ENCODE results near the gene KRTAP10-5. TPM values are rescaled to one million over a fixed set of nuclear protein-coding genes. Genes with fewer than 3 reads are reported as not detected.

KRTAP10-5 gene
- total RNA-seq, 4 donors from 2014 or later: not detected

DNA sequence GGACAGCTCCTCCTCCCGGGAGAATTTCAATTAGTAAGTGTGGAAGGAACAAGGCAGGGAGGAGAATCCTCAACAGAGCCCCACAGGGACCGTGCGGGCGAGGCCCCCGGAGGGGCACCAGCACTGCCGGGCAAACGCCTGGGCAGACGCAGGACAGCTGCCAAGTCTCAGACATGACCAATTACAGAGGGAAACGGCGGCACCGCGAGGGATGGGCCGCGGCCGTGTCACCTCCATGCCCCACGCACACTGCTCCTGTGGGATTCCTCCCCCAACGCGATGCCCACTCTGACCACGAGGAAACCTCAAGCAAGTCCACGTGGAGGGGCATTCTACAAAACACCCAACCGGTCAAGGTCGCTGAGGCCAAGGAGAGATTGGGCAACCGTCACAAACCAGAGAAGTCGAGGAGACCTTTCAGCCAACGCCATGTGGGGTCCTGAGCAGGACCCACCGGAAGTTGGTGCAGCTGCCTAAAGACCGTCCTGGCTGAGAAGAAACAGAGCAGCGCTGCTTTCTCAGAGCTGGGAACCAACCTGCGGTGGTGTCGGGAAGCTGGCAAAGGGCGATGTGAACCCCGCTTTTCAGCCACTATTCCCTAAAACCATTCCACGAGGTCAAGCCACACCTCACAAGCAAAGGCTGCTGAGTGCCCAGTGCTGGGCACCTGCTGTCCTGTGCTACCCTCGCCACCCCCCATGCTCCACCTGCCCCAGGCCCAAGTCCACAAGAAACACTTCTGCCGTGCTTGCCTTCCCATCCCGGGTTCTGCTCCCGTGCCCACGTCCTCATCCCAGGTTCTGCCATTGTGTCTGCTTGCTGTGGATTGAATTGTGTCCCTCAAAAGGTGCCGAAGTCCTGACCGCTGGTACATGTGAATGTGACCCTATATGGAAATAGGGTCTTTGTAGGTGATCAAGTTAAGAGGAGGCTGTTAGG is 8.3 kb downstream of the KRTAP10-5 start:
- no peak for DNase-seq (ENCODE audit: low spot score in 2 of 2)
- 90% methylated on average over 40 of the region's 40 CpGs for WGBS, 2 donors
- Histone ChIP-seq H3K4me3 (no peak overlapping the region), H3K9me3 (peaks cover 0 to 38% (median 0%) of the 10 kb centered on the region in 4 donors), H3K4me1 (no peaks in the 10 kb centered on the region), H3K27me3 (no peaks in the 10 kb centered on the region), H3K36me3 (no peaks in the 10 kb centered on the region), H3K27ac (no peak overlapping the region)
- TF ChIP-seq EP300 (IDR thresholded peaks at IDR 0.05): no peak
- no peak for TF ChIP-seq POLR2A (IDR thresholded peaks at IDR 0.05)
- TF ChIP-seq, protein P1, sequence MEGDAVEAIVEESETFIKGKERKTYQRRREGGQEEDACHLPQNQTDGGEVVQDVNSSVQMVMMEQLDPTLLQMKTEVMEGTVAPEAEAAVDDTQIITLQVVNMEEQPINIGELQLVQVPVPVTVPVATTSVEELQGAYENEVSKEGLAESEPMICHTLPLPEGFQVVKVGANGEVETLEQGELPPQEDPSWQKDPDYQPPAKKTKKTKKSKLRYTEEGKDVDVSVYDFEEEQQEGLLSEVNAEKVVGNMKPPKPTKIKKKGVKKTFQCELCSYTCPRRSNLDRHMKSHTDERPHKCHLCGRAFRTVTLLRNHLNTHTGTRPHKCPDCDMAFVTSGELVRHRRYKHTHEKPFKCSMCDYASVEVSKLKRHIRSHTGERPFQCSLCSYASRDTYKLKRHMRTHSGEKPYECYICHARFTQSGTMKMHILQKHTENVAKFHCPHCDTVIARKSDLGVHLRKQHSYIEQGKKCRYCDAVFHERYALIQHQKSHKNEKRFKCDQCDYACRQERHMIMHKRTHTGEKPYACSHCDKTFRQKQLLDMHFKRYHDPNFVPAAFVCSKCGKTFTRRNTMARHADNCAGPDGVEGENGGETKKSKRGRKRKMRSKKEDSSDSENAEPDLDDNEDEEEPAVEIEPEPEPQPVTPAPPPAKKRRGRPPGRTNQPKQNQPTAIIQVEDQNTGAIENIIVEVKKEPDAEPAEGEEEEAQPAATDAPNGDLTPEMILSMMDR (IDR thresholded peaks at IDR 0.05): no peak

DNA sequence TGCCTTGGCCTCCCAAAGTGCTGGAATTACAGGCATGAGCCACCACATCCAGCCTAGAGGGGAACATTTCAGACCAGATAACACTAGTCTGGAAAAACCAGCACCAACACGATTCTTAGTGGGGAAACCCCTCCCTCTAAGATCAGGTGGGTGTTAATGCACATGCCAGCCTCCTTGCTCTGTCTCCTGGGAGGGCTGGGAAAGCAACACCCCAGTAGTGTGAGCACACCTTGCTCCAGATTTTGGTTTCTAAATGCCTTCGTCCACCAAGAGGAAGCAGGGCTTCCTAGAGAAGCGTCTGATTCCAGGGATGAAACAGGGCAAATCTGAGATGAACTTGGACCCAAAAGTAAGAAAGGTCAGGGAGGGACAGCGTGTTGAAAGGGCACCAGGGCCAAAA is 9.1 kb downstream of the KRTAP10-5 start:
- H3K4me1 ChIP-seq: no peaks in the 10 kb centered on the region
- WGBS, 2 donors: 62 to 86% methylated on average over 3 to 4 of the region's 4 CpGs
- no peak for DNase-seq (ENCODE audit: low spot score in 2 of 2)
- peaks cover 0 to 30% (median 0%) of the 10 kb centered on the region in 4 donors for H3K9me3 ChIP-seq
- H3K4me3 ChIP-seq: no peak overlapping the region
- no peak for TF ChIP-seq EP300 (IDR thresholded peaks at IDR 0.05)
- TF ChIP-seq, protein P1 (IDR thresholded peaks at IDR 0.05): no peak
- TF ChIP-seq POLR2A (IDR thresholded peaks at IDR 0.05): no peak
- no peaks in the 10 kb centered on the region for H3K27me3 ChIP-seq
- H3K27ac ChIP-seq: no peak overlapping the region
- H3K36me3 ChIP-seq: no peaks in the 10 kb centered on the region

DNA sequence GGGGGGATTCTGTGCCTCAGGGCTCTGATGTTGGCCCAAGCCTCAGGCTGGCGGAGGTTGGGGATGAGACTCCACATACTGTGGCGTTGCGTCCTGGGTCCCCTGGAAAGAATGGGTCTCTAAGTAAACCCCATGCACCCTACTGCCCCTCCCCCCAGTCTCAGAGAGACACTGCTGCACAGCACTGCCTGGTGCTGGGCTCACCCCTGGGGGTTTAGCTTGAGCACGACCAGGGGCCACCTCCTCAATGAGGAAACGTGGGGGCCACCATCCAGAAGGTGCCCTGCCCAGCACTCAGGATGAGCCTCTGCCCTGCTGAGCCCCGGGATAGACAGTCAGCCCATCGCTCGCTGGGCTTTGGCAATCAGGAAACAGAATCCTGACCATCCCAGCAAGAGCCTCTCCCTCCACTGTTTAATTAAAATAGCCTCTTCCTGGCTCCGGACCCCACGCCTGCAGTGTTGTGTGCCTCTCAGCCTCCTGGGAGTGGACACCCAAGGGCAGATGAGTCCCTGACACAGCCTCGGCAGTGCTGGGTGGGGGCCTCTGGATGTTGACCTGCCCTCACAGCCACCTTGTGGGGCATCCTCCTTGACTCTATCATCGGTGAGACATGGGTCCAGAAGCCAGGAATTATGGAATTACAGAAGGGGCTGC is 10.4 kb downstream of the KRTAP10-5 start:
- DNase-seq (ENCODE audit: low spot score in 2 of 2): no peak
- Histone ChIP-seq H3K36me3 (no peaks in the 10 kb centered on the region), H3K27me3 (no peaks in the 10 kb centered on the region), H3K4me3 (no peak overlapping the region), H3K9me3 (peaks cover 0 to 21% (median 0%) of the 10 kb centered on the region in 4 donors), H3K27ac (no peak overlapping the region), H3K4me1 (no peaks in the 10 kb centered on the region)
- WGBS, 2 donors: 77 to 81% methylated on average over 11 of the region's 12 CpGs
- TF ChIP-seq EP300 (IDR thresholded peaks at IDR 0.05) (no peak), POLR2A (IDR thresholded peaks at IDR 0.05) (no peak)
- TF ChIP-seq, protein P1 (IDR thresholded peaks at IDR 0.05): no peak

DNA sequence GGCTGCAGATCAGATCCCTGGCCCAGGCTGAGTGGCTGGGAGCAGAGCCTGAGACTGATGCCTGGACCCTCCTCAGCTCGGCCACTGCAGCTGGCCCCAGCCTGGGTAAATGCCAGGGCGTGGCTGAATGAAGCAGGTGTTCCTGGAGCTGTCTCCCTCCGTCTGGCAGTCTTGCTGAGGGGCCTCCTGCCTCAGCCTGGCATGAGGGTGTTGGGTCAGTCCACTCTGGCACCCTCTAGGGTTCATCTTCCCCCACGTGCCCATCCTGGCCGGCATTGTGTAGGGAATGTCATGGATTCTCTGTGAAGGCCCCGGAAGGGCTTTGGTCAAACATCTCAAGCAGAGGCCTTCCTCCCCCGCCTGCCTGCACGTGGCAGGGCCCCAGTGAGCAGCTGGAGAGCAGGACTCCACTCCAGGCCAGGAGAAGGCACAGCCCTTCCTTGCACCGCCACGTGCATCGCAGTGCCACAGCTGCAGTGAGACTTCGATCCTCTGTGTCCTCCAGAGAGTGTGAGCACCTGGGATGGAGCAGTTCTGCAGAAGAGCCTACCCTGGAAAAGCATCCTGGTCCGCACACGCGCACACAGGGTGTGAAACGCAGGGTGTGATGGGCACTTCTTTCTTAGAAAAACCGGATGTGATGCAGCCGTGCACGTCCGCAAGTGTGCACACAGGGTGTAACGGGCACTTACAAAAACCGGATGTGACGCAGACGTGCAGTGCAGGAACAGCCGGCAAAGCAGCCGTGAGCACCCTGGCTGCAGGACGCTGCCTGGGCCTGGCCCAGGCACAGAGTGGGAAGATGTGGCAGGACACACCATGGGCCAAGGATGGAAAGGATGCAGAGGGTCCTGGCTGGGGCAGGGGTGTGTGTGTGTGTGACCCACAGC is 11.5 kb downstream of the KRTAP10-5 start:
- TF ChIP-seq EP300 (IDR thresholded peaks at IDR 0.05) (no peak), POLR2A (IDR thresholded peaks at IDR 0.05) (no peak)
- TF ChIP-seq, protein P1 (IDR thresholded peaks at IDR 0.05): no peak
- no peaks in the 10 kb centered on the region for H3K27me3 ChIP-seq
- 76 to 80% methylated on average over 22 to 26 of the region's 27 CpGs for WGBS, 2 donors
- H3K4me3 ChIP-seq: no peak overlapping the region
- DNase-seq (ENCODE audit: low spot score in 2 of 2): no peak
- no peaks in the 10 kb centered on the region for H3K4me1 ChIP-seq
- H3K9me3 ChIP-seq: peaks cover 0 to 24% (median 0%) of the 10 kb centered on the region in 4 donors
- H3K27ac ChIP-seq: no peak overlapping the region
- H3K36me3 ChIP-seq: no peaks in the 10 kb centered on the region

All from tibial nerve (tissue), 4 donors.